B cell (primary cell): ENCODE data around the gene GEMIN4.

Experiments used
- CTCF ChIP-seq: fragments of 200-600 bp; IDR thresholded peaks from one replicate; pipeline ENCODE4 v1.8.0; 2022; ENCODE audit warnings: antibody characterized with exemption, mild to moderate bottlenecking
- EZH2 ChIP-seq: IDR thresholded peaks from 2 replicates; pipeline ENCODE4 v1.6.1; 2012; ENCODE audit warnings: borderline replicate concordance, low read depth, mild to moderate bottlenecking, moderate library complexity, low read length; ENCODE audit not compliant: insufficient read depth, poor library complexity, severe bottlenecking

- TF ChIP-seq CTCF (no peak), EZH2 (no peak)
These were observed 43.2 kb upstream of the GEMIN4 start for GRCh38 chr17:795276-795675.
